H9 (cell line): ENCODE measurements around the gene FOXB2. TPM values are rescaled to one million over a fixed set of nuclear protein-coding genes. Genes with fewer than 3 reads are reported as not detected.

Experiments
- DNase-seq: peaks from one replicate; pipeline ENCODE4 v3.0.0-alpha.2; 2017
- H2AFZ ChIP-seq: one replicate; pipeline ENCODE4 v1.6.1; 2013; ENCODE audit warnings: mild to moderate bottlenecking, low read length, control low read depth, moderate library complexity
- H2AK5ac ChIP-seq: 2 replicates; pipeline ENCODE4 v1.6.1; 2013; ENCODE audit warnings: low read length, control low read depth, mixed read lengths; ENCODE audit not compliant: insufficient read length
- H2BK120ac ChIP-seq: one replicate; pipeline ENCODE4 v1.6.1; 2013; ENCODE audit warnings: low read depth, mild to moderate bottlenecking, low read length, control low read depth, inconsistent platforms; ENCODE audit not compliant: poor library complexity, severe bottlenecking
- H2BK12ac ChIP-seq: 2 replicates; pipeline ENCODE4 v1.6.1; 2013; ENCODE audit warnings: low read length, control low read depth, mixed read lengths, low read depth; ENCODE audit not compliant: insufficient read length
- H2BK15ac ChIP-seq: 2 replicates; pipeline ENCODE4 v1.6.1; 2013; ENCODE audit warnings: low read depth, low read length, control low read depth
- H2BK20ac ChIP-seq: one replicate; pipeline ENCODE4 v1.6.1; 2013; ENCODE audit warnings: low read depth, mild to moderate bottlenecking, low read length, control low read depth, inconsistent platforms; ENCODE audit not compliant: poor library complexity, severe bottlenecking
- H2BK5ac ChIP-seq: 2 replicates; pipeline ENCODE4 v1.6.1; 2013; ENCODE audit warnings: low read length, control low read depth, mixed read lengths; ENCODE audit not compliant: insufficient read length
- H3K14ac ChIP-seq: 2 replicates; pipeline ENCODE4 v1.6.1; 2013; ENCODE audit warnings: low read length, control low read depth; ENCODE audit not compliant: insufficient read depth
- H3K18ac ChIP-seq: 2 replicates; pipeline ENCODE4 v1.6.1; 2013; ENCODE audit warnings: low read depth, mild to moderate bottlenecking, mixed read lengths, low read length, control low read depth; ENCODE audit not compliant: insufficient read length
- H3K23ac ChIP-seq: 2 replicates; pipeline ENCODE4 v1.6.1; 2013; ENCODE audit warnings: low read length, control low read depth, mixed read lengths, low read depth; ENCODE audit not compliant: insufficient read length
- H3K23me2 ChIP-seq: 2 replicates; pipeline ENCODE4 v1.6.1; 2013; ENCODE audit warnings: low read depth, mild to moderate bottlenecking, mixed read lengths, low read length, control low read depth; ENCODE audit not compliant: insufficient read length, poor library complexity, severe bottlenecking
- H3K27ac ChIP-seq: 2 replicates; pipeline ENCODE4 v1.5.1; 2013; ENCODE audit warnings: low read length, control low read depth, mixed read lengths, low read depth; ENCODE audit not compliant: insufficient read length
- H3K27me3 ChIP-seq: 2 replicates; pipeline ENCODE4 v1.6.1; 2013; ENCODE audit warnings: low read length, control low read depth, inconsistent platforms; ENCODE audit not compliant: insufficient read depth
- H3K4ac ChIP-seq: 2 replicates; pipeline ENCODE4 v1.6.1; 2013; ENCODE audit warnings: low read depth, mild to moderate bottlenecking, control low read depth, inconsistent platforms, low read length, moderate library complexity
- H3K4me1 ChIP-seq: 2 replicates; pipeline ENCODE4 v1.6.1; 2013; ENCODE audit warnings: low read length, control low read depth, inconsistent platforms; ENCODE audit not compliant: insufficient read depth
- H3K4me2 ChIP-seq: 2 replicates; pipeline ENCODE4 v1.6.1; 2013; ENCODE audit warnings: low read length, control low read depth, mixed read lengths; ENCODE audit not compliant: insufficient read length, insufficient read depth
- H3K56ac ChIP-seq: 2 replicates; pipeline ENCODE4 v1.6.1; 2013; ENCODE audit warnings: low read depth, mild to moderate bottlenecking, mixed read lengths, low read length, control low read depth; ENCODE audit not compliant: insufficient read length
- H3K79me1 ChIP-seq: 2 replicates; pipeline ENCODE4 v1.6.1; 2013; ENCODE audit warnings: low read depth, mild to moderate bottlenecking, moderate library complexity, low read length, control low read depth, inconsistent platforms; ENCODE audit not compliant: insufficient read depth, poor library complexity, severe bottlenecking
- H3K79me2 ChIP-seq: 2 replicates; pipeline ENCODE4 v1.6.1; 2013; ENCODE audit warnings: low read length, control low read depth, inconsistent platforms; ENCODE audit not compliant: insufficient read depth
- H3K9ac ChIP-seq: 2 replicates; pipeline ENCODE4 v1.6.1; 2013; ENCODE audit warnings: low read length, control low read depth, mixed read lengths; ENCODE audit not compliant: insufficient read length; ENCODE audit errors: extremely low read depth
- H3K9me3 ChIP-seq: one replicate; pipeline ENCODE4 v1.6.1; 2013; ENCODE audit warnings: low read depth, low read length, inconsistent platforms; ENCODE audit not compliant: control insufficient read depth
- H3T11ph ChIP-seq: one replicate; pipeline ENCODE4 v1.6.1; 2013; ENCODE audit warnings: mild to moderate bottlenecking, low read length, control low read depth, inconsistent platforms
- H4K20me1 ChIP-seq: one replicate; pipeline ENCODE4 v1.6.1; 2013; ENCODE audit not compliant: control insufficient read depth, insufficient read length, insufficient read depth
- H4K5ac ChIP-seq: 2 replicates; pipeline ENCODE4 v1.6.1; 2013; ENCODE audit warnings: low read depth, mild to moderate bottlenecking, mixed read lengths, low read length, control low read depth; ENCODE audit not compliant: insufficient read length
- H4K8ac ChIP-seq: replicated peaks from 2 replicates; pipeline ENCODE4 v1.6.1; 2013; ENCODE audit warnings: low read length, control low read depth, mixed read lengths, low read depth; ENCODE audit not compliant: insufficient read length
- H4K91ac ChIP-seq: 2 replicates; pipeline ENCODE4 v1.6.1; 2013; ENCODE audit warnings: low read depth, mild to moderate bottlenecking, moderate library complexity, mixed read lengths, low read length, control low read depth; ENCODE audit not compliant: insufficient read length
- H3K27ac Mint-ChIP-seq, 3 experiments: 2 replicates in 2 of 3; 3 replicates in 1 of 3; pipeline ENCODE4 v1.8.0; 2020 to 2021; ENCODE audit warnings: mixed read lengths in 3 of 3, mild to moderate bottlenecking in 1 of 3, moderate library complexity in 1 of 3
- H3K27me3 Mint-ChIP-seq: 2 replicates; pipeline ENCODE4 v1.8.0; 2021; ENCODE audit warnings: low read depth, mild to moderate bottlenecking, moderate library complexity, mixed read lengths
- H3K36me3 Mint-ChIP-seq, 3 experiments: 2 replicates in 2 of 3; 3 replicates in 1 of 3; pipeline ENCODE4 v1.8.0; 2020 to 2021; ENCODE audit warnings: low read depth in 3 of 3, mixed read lengths in 3 of 3; ENCODE audit not compliant: insufficient read depth in 1 of 3
- H3K4me1 Mint-ChIP-seq, 2 experiments: 2 replicates each; pipeline ENCODE4 v1.8.0; 2020; ENCODE audit warnings: mixed read lengths in 2 of 2
- H3K4me3 Mint-ChIP-seq, 2 experiments: 2 replicates in 1 of 2; 3 replicates in 1 of 2; pipeline ENCODE4 v1.8.0; 2020 to 2021; ENCODE audit warnings: mild to moderate bottlenecking in 2 of 2, mixed read lengths in 2 of 2, moderate library complexity in 1 of 2
- H3K9me3 Mint-ChIP-seq, 2 experiments: 2 replicates in 1 of 2; 3 replicates in 1 of 2; pipeline ENCODE4 v1.8.0; 2020; ENCODE audit warnings: mild to moderate bottlenecking in 2 of 2, mixed read lengths in 2 of 2, moderate library complexity in 1 of 2
- CTCF ChIP-seq: fragments of 200-600 bp; sonication (generic); conservative IDR thresholded peaks from 3 replicates; pipeline ENCODE4 v1.8.0; 2021; ENCODE audit warnings: antibody characterized with exemption, mild to moderate bottlenecking
- WGBS: extraction: QIAGEN DNeasy Blood & Tissue Kit; methylation state at CpG from one replicate; pipeline ENCODE4 v1.1.7; 2013; ENCODE audit warnings: missing lambda C conversion rate, low lambda C conversion rate, mixed read lengths; ENCODE audit not compliant: insufficient read length; ENCODE audit errors: extremely low coverage; 5-methylcytosine and 5-hydroxymethylcytosine counted together
- total RNA-seq: library from RNA; stranded (reverse); gene quantifications from 2 replicates; pipeline ENCODE4 v1.2.1, GENCODE V29; 2021

FOXB2 gene
- total RNA-seq, 1 experiment from 2014 or later: 7.8 TPM

- Mint-ChIP-seq H3K4me3 (no peak overlapping the region), H3K9me3 (no peaks in the 10 kb centered on the region), H3K27ac (no peak overlapping the region), H3K36me3 (no peaks in the 10 kb centered on the region), H3K4me1 (peaks cover 0 to 2% of the 10 kb centered on the region in 2 experiments; a peak in 1 of 4 replicates), H3K27me3 (peaks cover 1% of the 10 kb centered on the region)
- Histone ChIP-seq H4K91ac (no peak overlapping the region), H3K14ac (no peak overlapping the region), H3K27ac (no peak overlapping the region), H2AFZ (no peak overlapping the region), H3K79me2 (no peaks in the 10 kb centered on the region), H3K23me2 (no peaks in the 10 kb centered on the region), H3K56ac (no peak overlapping the region), H3K9ac (no peak overlapping the region), H3K4me2 (no peak overlapping the region), H4K20me1 (no peaks in the 10 kb centered on the region), H3K4ac (no peak overlapping the region), H2BK20ac (no peak overlapping the region), H3K18ac (no peak overlapping the region), H3K23ac (no peak overlapping the region), H2BK15ac (no peak overlapping the region), H3T11ph (no peak overlapping the region), H3K4me1 (no peaks in the 10 kb centered on the region), H2AK5ac (no peak overlapping the region), H4K5ac (no peak overlapping the region), H3K79me1 (no peaks in the 10 kb centered on the region), H3K9me3 (no peaks in the 10 kb centered on the region), H4K8ac (no peak overlapping the region), H2BK12ac (no peak overlapping the region), H2BK5ac (no peak overlapping the region), H3K27me3 (no peaks in the 10 kb centered on the region), H2BK120ac (no peak overlapping the region)
- no CpG with 5 or more reads among the region's 3 CpGs for WGBS
- TF ChIP-seq CTCF: no peak
- no peak for DNase-seq
Measured at GRCh38 chr9:76999261-76999660, 20.2 kb upstream of the FOXB2 start.
